Measurements from ENCODE around the gene HLA-DOB. TPM values are rescaled to one million over a fixed set of nuclear protein-coding genes. Genes with fewer than 3 reads are reported as not detected.

The HLA-DOB gene
- total RNA-seq, 1 donor from 2014 or later = not detected

DNA sequence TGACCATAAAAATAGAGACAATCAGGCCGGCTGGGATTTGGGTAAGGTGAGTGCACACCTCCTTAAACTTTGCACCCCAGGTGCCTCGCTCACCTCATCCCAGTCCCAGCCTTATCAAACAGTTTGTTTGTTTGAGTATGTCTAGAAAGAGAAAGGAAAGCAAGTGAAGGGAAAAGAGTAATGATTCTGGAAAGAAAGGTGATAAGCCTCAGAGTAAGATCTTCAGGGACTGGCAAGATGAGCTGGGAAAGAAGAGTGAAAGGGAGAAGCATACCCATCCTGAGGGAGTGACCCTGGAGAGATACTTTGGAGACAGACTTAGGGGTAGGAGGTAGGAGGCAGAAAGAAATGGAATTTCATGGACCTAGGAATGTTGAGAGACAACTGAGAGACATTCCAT is 20.1 kb upstream of the HLA-DOB start:
- Histone ChIP-seq H3K9ac (ENCODE audit: low read depth in 1 of 3, low read length in 3 of 3) (no peak overlapping the region), H3K4me1 (ENCODE audit: control insufficient read depth in 3 of 3, insufficient read depth in 3 of 3, low read length in 3 of 3) (peaks cover 6 to 11% (median 9%) of the 10 kb centered on the region in 3 donors), H3K27me3 (ENCODE audit: control insufficient read depth in 3 of 3, insufficient read depth in 3 of 3, low read length in 3 of 3) (no peaks in the 10 kb centered on the region), H3K36me3 (ENCODE audit: control insufficient read depth in 3 of 3, insufficient read depth in 3 of 3, low read length in 3 of 3) (peaks cover 6 to 18% (median 18%) of the 10 kb centered on the region in 3 donors), H3K27ac (ENCODE audit: low read depth, low read length) (no peak overlapping the region), H3K4me3 (ENCODE audit: low read length in 3 of 3) (no peak overlapping the region), H3K9me3 (ENCODE audit: control insufficient read depth in 3 of 3, low read length in 3 of 3) (no peaks in the 10 kb centered on the region)

DNA sequence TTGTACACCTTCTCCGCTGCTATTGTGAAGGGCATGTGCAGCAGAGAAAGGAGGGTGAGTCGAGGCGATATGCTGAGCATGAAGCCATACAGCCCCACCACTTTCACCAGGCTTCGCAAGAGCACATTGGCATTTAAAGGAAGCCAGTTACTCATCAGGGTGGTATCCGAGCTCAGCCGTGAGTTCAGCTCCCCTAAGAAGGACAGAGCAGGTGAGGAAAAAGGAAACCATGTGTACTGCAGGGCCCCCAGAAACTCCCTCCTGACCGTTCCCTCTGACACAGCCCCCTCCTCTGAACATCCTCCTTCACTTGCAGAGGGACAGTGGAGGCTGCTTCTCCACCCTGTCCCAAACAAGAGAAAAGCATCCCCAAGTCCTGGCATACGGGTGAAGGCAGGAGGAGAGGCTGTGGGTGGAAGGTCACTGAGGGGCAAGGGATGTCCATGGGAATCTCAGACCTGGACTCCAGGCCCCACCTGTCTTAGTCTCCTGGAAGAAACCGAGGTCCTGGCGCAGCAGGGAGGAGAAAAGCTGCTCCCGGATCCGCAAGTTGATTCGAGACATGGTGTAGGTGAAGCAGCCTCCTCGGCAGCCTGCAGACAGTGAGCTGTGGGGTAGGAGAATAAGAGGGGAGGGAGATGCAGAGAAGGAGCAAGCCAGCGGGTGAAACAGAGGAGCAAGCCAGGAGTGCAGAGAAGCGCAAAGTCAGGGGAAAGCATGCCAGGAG is 18.5 kb upstream of the HLA-DOB start:
- Histone ChIP-seq H3K27ac (ENCODE audit: low read depth, low read length) (no peak overlapping the region), H3K36me3 (ENCODE audit: control insufficient read depth in 3 of 3, insufficient read depth in 3 of 3, low read length in 3 of 3) (peaks cover 10 to 24% (median 16%) of the 10 kb centered on the region in 3 donors), H3K9ac (ENCODE audit: low read depth in 1 of 3, low read length in 3 of 3) (no peak overlapping the region), H3K4me3 (ENCODE audit: low read length in 3 of 3) (no peak overlapping the region), H3K9me3 (ENCODE audit: control insufficient read depth in 3 of 3, low read length in 3 of 3) (no peaks in the 10 kb centered on the region), H3K4me1 (ENCODE audit: control insufficient read depth in 3 of 3, insufficient read depth in 3 of 3, low read length in 3 of 3) (peaks cover 6 to 9% (median 9%) of the 10 kb centered on the region in 3 donors), H3K27me3 (ENCODE audit: control insufficient read depth in 3 of 3, insufficient read depth in 3 of 3, low read length in 3 of 3) (no peaks in the 10 kb centered on the region)

DNA sequence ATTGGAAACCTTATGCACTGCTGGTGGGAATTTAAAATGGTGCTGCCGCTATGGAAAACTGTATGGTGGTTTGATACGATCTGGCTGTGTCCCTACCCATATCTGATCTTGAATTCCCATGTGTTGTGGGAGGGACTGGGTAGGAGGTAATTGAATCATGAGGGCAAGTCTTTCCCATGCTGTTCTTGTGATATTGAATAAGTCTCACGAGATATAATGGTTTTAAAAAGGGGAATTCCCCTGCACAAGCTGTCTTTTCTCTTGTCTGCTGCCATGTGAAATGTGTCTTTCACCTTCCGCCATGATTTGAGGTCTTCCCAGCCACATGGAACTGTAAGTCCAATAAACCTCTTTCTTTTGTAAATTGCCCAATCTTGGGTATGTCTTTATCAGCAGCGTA is 16.9 kb upstream of the HLA-DOB start:
- H3K4me1 ChIP-seq (ENCODE audit: control insufficient read depth in 3 of 3, insufficient read depth in 3 of 3, low read length in 3 of 3) = peaks cover 6 to 9% (median 9%) of the 10 kb centered on the region in 3 donors
- peaks cover 20 to 41% (median 26%) of the 10 kb centered on the region in 3 donors for H3K36me3 ChIP-seq (ENCODE audit: control insufficient read depth in 3 of 3, insufficient read depth in 3 of 3, low read length in 3 of 3)
- H3K4me3 ChIP-seq (ENCODE audit: low read length in 3 of 3) = no peak overlapping the region
- no peaks in the 10 kb centered on the region for H3K27me3 ChIP-seq (ENCODE audit: control insufficient read depth in 3 of 3, insufficient read depth in 3 of 3, low read length in 3 of 3)
- H3K9ac ChIP-seq (ENCODE audit: low read depth in 1 of 3, low read length in 3 of 3) = no peak overlapping the region
- H3K27ac ChIP-seq (ENCODE audit: low read depth, low read length) = no peak overlapping the region
- H3K9me3 ChIP-seq (ENCODE audit: control insufficient read depth in 3 of 3, low read length in 3 of 3) = no peaks in the 10 kb centered on the region

DNA sequence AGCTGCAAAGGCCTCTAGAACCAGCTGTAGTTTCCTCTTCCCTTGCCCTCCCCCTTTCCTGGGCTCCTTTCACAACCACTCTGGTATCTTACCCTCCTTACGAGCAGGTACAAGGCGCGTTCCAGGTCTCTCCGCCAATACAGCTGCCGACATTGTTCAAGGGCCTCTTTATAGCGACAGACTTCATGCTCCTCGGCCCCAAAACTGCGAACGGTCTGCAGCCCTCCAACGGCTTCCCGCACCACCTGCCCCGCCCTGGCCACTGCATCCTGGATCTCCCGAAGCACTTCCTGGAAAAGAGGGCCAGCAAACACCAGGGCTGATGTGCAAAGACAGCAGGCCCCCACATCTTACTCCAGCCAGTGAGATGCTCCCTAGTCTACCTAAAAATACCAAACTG is 15.7 kb upstream of the HLA-DOB start:
- Histone ChIP-seq H3K9me3 (ENCODE audit: control insufficient read depth in 3 of 3, low read length in 3 of 3) (no peaks in the 10 kb centered on the region), H3K36me3 (ENCODE audit: control insufficient read depth in 3 of 3, insufficient read depth in 3 of 3, low read length in 3 of 3) (peaks cover 20 to 48% (median 28%) of the 10 kb centered on the region in 3 donors), H3K27me3 (ENCODE audit: control insufficient read depth in 3 of 3, insufficient read depth in 3 of 3, low read length in 3 of 3) (no peaks in the 10 kb centered on the region), H3K9ac (ENCODE audit: low read depth in 1 of 3, low read length in 3 of 3) (no peak overlapping the region), H3K4me1 (ENCODE audit: control insufficient read depth in 3 of 3, insufficient read depth in 3 of 3, low read length in 3 of 3) (peaks cover under 1 to 4% (median 4%) of the 10 kb centered on the region in 3 donors), H3K27ac (ENCODE audit: low read depth, low read length) (no peak overlapping the region), H3K4me3 (ENCODE audit: low read length in 3 of 3) (no peak overlapping the region)

DNA sequence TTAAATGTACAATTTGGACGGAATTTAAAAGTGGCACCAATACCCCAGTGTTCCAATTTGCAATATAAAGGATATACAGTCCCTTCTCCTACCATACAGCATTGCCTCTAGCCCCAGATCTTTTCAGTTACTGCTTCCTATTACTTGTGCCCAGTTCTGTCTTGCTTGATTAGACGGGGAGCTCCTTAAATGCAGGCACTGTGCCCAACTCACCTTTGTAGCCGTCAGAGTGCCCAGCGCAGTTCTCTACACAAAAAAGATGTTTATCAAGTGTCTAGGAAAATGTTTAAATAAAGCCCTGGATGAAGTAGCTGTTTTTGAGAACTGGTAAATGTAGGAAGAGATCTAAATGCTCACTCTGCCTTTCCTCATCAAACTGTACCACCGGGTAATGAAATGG is 14.1 kb upstream of the HLA-DOB start:
- peaks cover 20 to 50% (median 28%) of the 10 kb centered on the region in 3 donors for H3K36me3 ChIP-seq (ENCODE audit: control insufficient read depth in 3 of 3, insufficient read depth in 3 of 3, low read length in 3 of 3)
- H3K9me3 ChIP-seq (ENCODE audit: control insufficient read depth in 3 of 3, low read length in 3 of 3) = no peaks in the 10 kb centered on the region
- no peak overlapping the region for H3K27ac ChIP-seq (ENCODE audit: low read depth, low read length)
- H3K27me3 ChIP-seq (ENCODE audit: control insufficient read depth in 3 of 3, insufficient read depth in 3 of 3, low read length in 3 of 3) = no peaks in the 10 kb centered on the region
- no peak overlapping the region for H3K9ac ChIP-seq (ENCODE audit: low read depth in 1 of 3, low read length in 3 of 3)
- no peak overlapping the region for H3K4me3 ChIP-seq (ENCODE audit: low read length in 3 of 3)
- no peaks in the 10 kb centered on the region for H3K4me1 ChIP-seq (ENCODE audit: control insufficient read depth in 3 of 3, insufficient read depth in 3 of 3, low read length in 3 of 3)

DNA sequence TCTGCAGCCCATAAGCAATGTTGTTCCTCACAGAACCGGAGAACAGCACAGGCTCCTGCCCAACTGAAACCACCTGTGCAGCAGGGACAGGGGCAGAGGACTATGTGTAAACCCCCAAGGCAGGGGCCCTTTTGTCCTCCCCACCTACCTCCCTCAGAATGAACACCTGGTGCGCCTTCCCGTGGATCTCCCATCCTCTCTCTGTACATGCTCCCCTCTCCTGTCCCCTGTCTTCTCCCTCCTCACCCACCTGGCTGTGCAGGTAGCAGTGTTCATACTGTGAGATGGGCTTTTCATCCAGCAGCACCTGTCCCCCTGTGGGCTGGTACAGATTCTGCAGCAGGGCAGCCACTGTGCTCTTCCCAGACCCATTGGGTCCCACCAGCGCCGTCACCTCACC is 13.2 kb upstream of the HLA-DOB start:
- no peak overlapping the region for H3K9ac ChIP-seq (ENCODE audit: low read depth in 1 of 3, low read length in 3 of 3)
- no peak overlapping the region for H3K4me3 ChIP-seq (ENCODE audit: low read length in 3 of 3)
- no peaks in the 10 kb centered on the region for H3K9me3 ChIP-seq (ENCODE audit: control insufficient read depth in 3 of 3, low read length in 3 of 3)
- H3K4me1 ChIP-seq (ENCODE audit: control insufficient read depth in 3 of 3, insufficient read depth in 3 of 3, low read length in 3 of 3) = no peaks in the 10 kb centered on the region
- no peaks in the 10 kb centered on the region for H3K27me3 ChIP-seq (ENCODE audit: control insufficient read depth in 3 of 3, insufficient read depth in 3 of 3, low read length in 3 of 3)
- no peak overlapping the region for H3K27ac ChIP-seq (ENCODE audit: low read depth, low read length)
- H3K36me3 ChIP-seq (ENCODE audit: control insufficient read depth in 3 of 3, insufficient read depth in 3 of 3, low read length in 3 of 3) = peaks cover 16 to 45% (median 22%) of the 10 kb centered on the region in 3 donors

DNA sequence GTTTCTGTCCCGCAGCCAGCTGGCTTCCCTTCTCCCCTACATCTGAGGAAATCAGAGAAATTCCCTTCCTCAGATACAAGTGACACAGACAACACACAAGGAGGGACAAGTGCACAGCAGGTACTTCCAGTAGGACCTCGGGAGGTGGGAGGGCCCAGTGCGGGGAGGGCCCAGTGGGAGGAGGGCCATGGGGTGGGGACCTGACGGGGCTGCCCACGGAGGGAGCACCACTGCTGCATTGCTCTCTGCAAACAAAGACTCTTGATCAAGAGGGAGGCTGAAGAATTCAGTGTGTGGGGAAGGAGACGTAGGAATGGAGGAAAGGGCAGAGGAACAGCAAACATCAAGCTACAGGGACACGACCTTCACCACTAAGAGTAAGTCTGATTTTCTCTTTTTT is 12.7 kb upstream of the HLA-DOB start:
- no peaks in the 10 kb centered on the region for H3K27me3 ChIP-seq (ENCODE audit: control insufficient read depth in 3 of 3, insufficient read depth in 3 of 3, low read length in 3 of 3)
- no peak overlapping the region for H3K27ac ChIP-seq (ENCODE audit: low read depth, low read length)
- H3K4me1 ChIP-seq (ENCODE audit: control insufficient read depth in 3 of 3, insufficient read depth in 3 of 3, low read length in 3 of 3) = no peaks in the 10 kb centered on the region
- no peak overlapping the region for H3K9ac ChIP-seq (ENCODE audit: low read depth in 1 of 3, low read length in 3 of 3)
- H3K4me3 ChIP-seq (ENCODE audit: low read length in 3 of 3) = no peak overlapping the region
- no peaks in the 10 kb centered on the region for H3K9me3 ChIP-seq (ENCODE audit: control insufficient read depth in 3 of 3, low read length in 3 of 3)
- peaks cover 16 to 43% (median 20%) of the 10 kb centered on the region in 3 donors for H3K36me3 ChIP-seq (ENCODE audit: control insufficient read depth in 3 of 3, insufficient read depth in 3 of 3, low read length in 3 of 3)

DNA sequence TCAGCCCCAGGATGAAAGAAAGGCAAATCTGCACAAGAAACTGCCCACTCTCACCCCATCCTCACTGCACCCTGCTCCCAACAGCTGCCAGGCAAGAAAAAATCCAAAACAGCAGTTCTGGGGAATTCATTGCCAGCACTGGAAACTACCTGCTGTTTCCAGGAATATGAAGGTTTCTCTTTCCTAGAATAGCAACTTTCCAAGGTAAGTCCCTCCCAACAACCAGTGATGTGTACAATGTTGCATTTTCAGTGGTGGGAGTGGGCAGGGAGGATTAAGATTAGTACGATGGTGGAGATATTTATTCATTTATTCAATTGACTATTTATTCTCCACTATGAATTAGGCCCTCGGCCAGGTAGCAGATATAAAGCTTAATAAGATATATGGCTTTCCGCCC is 10.2 kb upstream of the HLA-DOB start:
- H3K9ac ChIP-seq (ENCODE audit: low read depth in 1 of 3, low read length in 3 of 3) = no peak overlapping the region
- no peak overlapping the region for H3K4me3 ChIP-seq (ENCODE audit: low read length in 3 of 3)
- H3K36me3 ChIP-seq (ENCODE audit: control insufficient read depth in 3 of 3, insufficient read depth in 3 of 3, low read length in 3 of 3) = peaks cover 14 to 38% (median 20%) of the 10 kb centered on the region in 3 donors
- no peak overlapping the region for H3K27ac ChIP-seq (ENCODE audit: low read depth, low read length)
- H3K27me3 ChIP-seq (ENCODE audit: control insufficient read depth in 3 of 3, insufficient read depth in 3 of 3, low read length in 3 of 3) = no peaks in the 10 kb centered on the region
- H3K4me1 ChIP-seq (ENCODE audit: control insufficient read depth in 3 of 3, insufficient read depth in 3 of 3, low read length in 3 of 3) = no peaks in the 10 kb centered on the region
- H3K9me3 ChIP-seq (ENCODE audit: control insufficient read depth in 3 of 3, low read length in 3 of 3) = no peaks in the 10 kb centered on the region

DNA sequence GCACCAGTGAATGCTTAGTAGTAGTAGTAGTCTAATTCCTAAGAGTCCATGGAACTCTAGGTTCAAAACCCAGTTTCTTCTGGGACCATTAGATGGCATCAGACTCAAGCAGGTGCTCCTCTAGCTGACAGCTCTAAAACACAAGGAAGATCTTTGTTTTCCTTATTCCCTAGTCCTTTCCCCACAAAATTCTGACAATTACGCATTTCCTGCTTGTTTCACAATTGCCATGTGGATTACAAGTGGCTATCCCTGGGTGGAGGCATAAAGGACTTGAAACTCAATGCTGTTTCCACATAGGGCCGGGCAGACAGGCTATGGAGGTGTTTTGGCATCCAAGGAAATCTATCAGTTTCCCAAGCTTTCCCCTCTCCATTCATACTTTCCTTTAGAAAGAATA is 9.2 kb upstream of the HLA-DOB start:
- no peak overlapping the region for H3K4me3 ChIP-seq (ENCODE audit: low read length in 3 of 3)
- H3K36me3 ChIP-seq (ENCODE audit: control insufficient read depth in 3 of 3, insufficient read depth in 3 of 3, low read length in 3 of 3) = peaks cover 14 to 32% (median 14%) of the 10 kb centered on the region in 3 donors
- H3K9me3 ChIP-seq (ENCODE audit: control insufficient read depth in 3 of 3, low read length in 3 of 3) = no peaks in the 10 kb centered on the region
- no peaks in the 10 kb centered on the region for H3K27me3 ChIP-seq (ENCODE audit: control insufficient read depth in 3 of 3, insufficient read depth in 3 of 3, low read length in 3 of 3)
- H3K27ac ChIP-seq (ENCODE audit: low read depth, low read length) = no peak overlapping the region
- H3K4me1 ChIP-seq (ENCODE audit: control insufficient read depth in 3 of 3, insufficient read depth in 3 of 3, low read length in 3 of 3) = no peaks in the 10 kb centered on the region
- H3K9ac ChIP-seq (ENCODE audit: low read depth in 1 of 3, low read length in 3 of 3) = no peak overlapping the region

DNA sequence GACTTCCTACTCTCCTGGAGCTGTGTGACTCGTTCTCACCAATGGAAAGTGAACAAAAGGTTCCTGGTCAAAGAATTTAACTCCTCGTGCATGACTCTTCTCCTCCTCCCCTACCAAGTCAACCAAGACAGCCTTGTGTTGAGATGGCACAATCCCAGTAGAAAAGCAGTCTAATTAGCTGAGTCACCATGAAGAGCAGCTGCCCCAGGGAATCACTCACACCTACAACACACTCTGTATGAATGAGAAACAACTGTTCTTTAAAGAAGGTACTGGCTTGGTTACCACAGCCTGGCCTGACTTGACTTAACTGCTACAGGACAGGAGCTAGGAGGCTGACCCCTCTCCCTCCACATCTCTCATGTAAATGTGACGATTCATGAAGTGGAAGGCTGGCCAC is 2.9 kb upstream of the HLA-DOB start:
- H3K27ac ChIP-seq (ENCODE audit: low read depth, low read length) = no peak overlapping the region
- H3K9me3 ChIP-seq (ENCODE audit: control insufficient read depth in 3 of 3, low read length in 3 of 3) = no peaks in the 10 kb centered on the region
- no peak overlapping the region for H3K4me3 ChIP-seq (ENCODE audit: low read length in 3 of 3)
- no peaks in the 10 kb centered on the region for H3K36me3 ChIP-seq (ENCODE audit: control insufficient read depth in 3 of 3, insufficient read depth in 3 of 3, low read length in 3 of 3)
- H3K27me3 ChIP-seq (ENCODE audit: control insufficient read depth in 3 of 3, insufficient read depth in 3 of 3, low read length in 3 of 3) = no peaks in the 10 kb centered on the region
- no peaks in the 10 kb centered on the region for H3K4me1 ChIP-seq (ENCODE audit: control insufficient read depth in 3 of 3, insufficient read depth in 3 of 3, low read length in 3 of 3)
- H3K9ac ChIP-seq (ENCODE audit: low read depth in 1 of 3, low read length in 3 of 3) = no peak overlapping the region

All from skeletal muscle tissue (tissue), 4 donors.